K562 (cell line): ENCODE data around the gene NUDT22. TPM values are rescaled to one million over a fixed set of nuclear protein-coding genes. Genes with fewer than 3 reads are reported as not detected.

Experiments used
- BMI1 ChIP-seq: fragments of 150-350 bp; IDR thresholded peaks from 2 replicates; pipeline ENCODE4 v1.6.1; 2014; ENCODE audit warnings: low read length
- CREBBP ChIP-seq: IDR thresholded peaks from one replicate; pipeline ENCODE4 v1.6.1; 2012; ENCODE audit warnings: low read depth, mild to moderate bottlenecking, control low read depth, inconsistent platforms, low read length
- DEAF1 ChIP-seq: fragments of 450-650 bp; formaldehyde crosslinking; IDR thresholded peaks from 2 replicates; pipeline ENCODE4 v1.4.0; 2020; ENCODE audit warnings: mild to moderate bottlenecking, moderate library complexity
- DPF2 ChIP-seq: fragments of 450-650 bp; IDR thresholded peaks from 2 replicates; pipeline ENCODE4 v1.6.1; 2016
- EP300 ChIP-seq: IDR thresholded peaks from 2 replicates; pipeline ENCODE4 v1.6.1; 2012; ENCODE audit warnings: low read length, improper control_type of control experiment
- FOXA1 ChIP-seq: fragments of 450-650 bp; IDR thresholded peaks from 2 replicates; pipeline ENCODE4 v1.6.1; 2016; ENCODE audit warnings: mild to moderate bottlenecking, borderline replicate concordance
- FUS ChIP-seq: fragments of 200-400 bp; formaldehyde crosslinking; optimal IDR thresholded peaks from 2 replicates; pipeline ENCODE3; 2017; ENCODE audit warnings: low read depth, low read length
- HDAC6 ChIP-seq: IDR thresholded peaks from 2 replicates; pipeline ENCODE4 v1.6.1; 2012; ENCODE audit warnings: low read depth, mild to moderate bottlenecking, control low read depth, inconsistent platforms, low read length, moderate library complexity
- HMG20A ChIP-seq: fragments of 450-650 bp; formaldehyde crosslinking; conservative IDR thresholded peaks from 2 replicates; pipeline ENCODE4 v1.4.0; 2020; ENCODE audit warnings: mild to moderate bottlenecking, mixed read lengths
- ILK ChIP-seq: fragments of 450-650 bp; IDR thresholded peaks from 2 replicates; pipeline ENCODE4 v1.6.1; 2016; ENCODE audit warnings: missing genetic modification characterization, low read depth, mild to moderate bottlenecking, missing compliant biosample characterization, moderate library complexity, borderline replicate concordance
- LARP7 ChIP-seq: fragments of 450-650 bp; IDR thresholded peaks from 2 replicates; pipeline ENCODE4 v1.6.1; 2016
- MCM7 ChIP-seq, 2 experiments: fragments of 450-650 bp; IDR thresholded peaks; 2 replicates each; pipeline ENCODE4 v1.6.1; 2016 to 2018
- NCOA2 ChIP-seq, 2 experiments: fragments of 450-650 bp; IDR thresholded peaks; 2 replicates each; pipeline ENCODE4 v1.6.1; 2018; ENCODE audit warnings: mild to moderate bottlenecking in 2 of 2, moderate library complexity in 1 of 2; ENCODE audit not compliant: partially characterized antibody in 2 of 2
- NFATC3 ChIP-seq: fragments of 450-650 bp; IDR thresholded peaks from 2 replicates; pipeline ENCODE4 v1.6.1; 2017; ENCODE audit warnings: mild to moderate bottlenecking
- PCBP2 ChIP-seq: fragments of 200-400 bp; formaldehyde crosslinking; IDR thresholded peaks from 2 replicates; pipeline ENCODE4 v1.6.1; 2018; ENCODE audit warnings: low read length, low read depth, mild to moderate bottlenecking, moderate library complexity; ENCODE audit not compliant: poor library complexity, severe bottlenecking
- PHTF2 ChIP-seq: fragments of 250-450 bp; sonication (Bioruptor Pico); IDR thresholded peaks from 2 replicates; pipeline ENCODE4 v1.5.0; 2021; ENCODE audit warnings: mild to moderate bottlenecking
- POU5F1 ChIP-seq: fragments of 150-350 bp; IDR thresholded peaks from 2 replicates; pipeline ENCODE4 v1.6.1; 2014; ENCODE audit warnings: borderline replicate concordance, low read length, low read depth, mild to moderate bottlenecking; ENCODE audit not compliant: partially characterized antibody
- RB1 ChIP-seq: fragments of 450-650 bp; IDR thresholded peaks from 2 replicates; pipeline ENCODE4 v1.6.1; 2017; ENCODE audit warnings: low read depth, mild to moderate bottlenecking
- U2AF2 ChIP-seq: fragments of 200-400 bp; formaldehyde crosslinking; optimal IDR thresholded peaks from 2 replicates; pipeline ENCODE3; 2017; ENCODE audit warnings: low read depth, mild to moderate bottlenecking, low read length
- WHSC1 ChIP-seq: IDR thresholded peaks from one replicate; pipeline ENCODE4 v1.6.1; 2012; ENCODE audit warnings: low read length, control low read depth, inconsistent platforms
- ZBTB33 ChIP-seq: sonication (generic); formaldehyde crosslinking; IDR thresholded peaks from 2 replicates; pipeline ENCODE4 v1.8.1; 2023; ENCODE audit warnings: mild to moderate bottlenecking, missing genetic modification reagents
- ZMIZ1 ChIP-seq, 2 experiments: fragments of 150-350 bp in 1 of 2; IDR thresholded peaks; 2 replicates each; pipeline ENCODE4 v1.6.1; 2012 to 2016; ENCODE audit warnings: low read depth in 2 of 2, low read length in 2 of 2, mild to moderate bottlenecking in 1 of 2, moderate library complexity in 1 of 2
- ZNF79 ChIP-seq: fragments of 250-450 bp; sonication (Bioruptor Pico); IDR thresholded peaks from 2 replicates; pipeline ENCODE4 v1.4.0; 2020; ENCODE audit warnings: low read depth, mild to moderate bottlenecking, moderate library complexity
- polyA plus RNA-seq, 8 experiments: library from polyadenylated mRNA; depleted of rRNA in 4 of 8; stranded (reverse) in 5 of 8; unstranded in 3 of 8; fragments of >200 nt; fragmentation: Nextera tagmentation in 2 of 8; fragmentation: Illumina TruSeq in 1 of 8; extraction: Ambion mirVana in 2 of 8; extraction: Trizol in 1 of 8; gene quantifications; 2 replicates each; pipeline versions ENCODE4 v1.2.1 to v1.2.3, GENCODE V29; 2011 to 2014; ENCODE audit warnings: inconsistent platforms in 1 of 8, missing spikeins in 1 of 8
- total RNA-seq, 7 experiments: library from RNA; depleted of rRNA in 6 of 7; stranded (reverse); fragments of >200 nt in 6 of 7; fragmentation: Illumina TruSeq in 2 of 7; extraction: Trizol in 2 of 7; gene quantifications; 2 replicates each; pipeline versions ENCODE4 v1.2.1 to v1.2.3, GENCODE V29; 2011 to 2021; ENCODE audit warnings: low replicate concordance in 1 of 7

Gene NUDT22
- total and polyA plus RNA-seq, 9 of the 15 experiments (the other 6 are each of a cell fraction or from before 2014, with no cell fraction given) = 6.3 to 92.6 (median 37.4) TPM

- TF ChIP-seq ZMIZ1 (IDR thresholded peaks at IDR 0.05; ENCODE audit: low read depth in 2 of 2, low read length in 2 of 2) = no peak
- no peak for TF ChIP-seq FUS
- peak; percentile 76 for TF ChIP-seq RB1
- no peak for TF ChIP-seq ZBTB33 (CRISPR knock-in tag)
- TF ChIP-seq NFATC3 = no peak
- no peak for TF ChIP-seq BMI1
- TF ChIP-seq U2AF2 = no peak
- TF ChIP-seq DPF2 = no peak
- no peak for TF ChIP-seq DEAF1 (CRISPR knock-in tag)
- TF ChIP-seq PHTF2 (CRISPR knock-in tag) = no peak
- no peak for TF ChIP-seq WHSC1
- no peak for TF ChIP-seq PCBP2
- TF ChIP-seq MCM7 (IDR thresholded peaks at IDR 0.05) = no peak
- no peak for TF ChIP-seq ZNF79 (CRISPR knock-in tag)
- no peak for TF ChIP-seq LARP7
- TF ChIP-seq FOXA1 = no peak
- TF ChIP-seq POU5F1 = no peak
- no peak for TF ChIP-seq EP300
- no peak for TF ChIP-seq NCOA2 (IDR thresholded peaks at IDR 0.05; ENCODE audit: partially characterized antibody in 2 of 2)
- TF ChIP-seq CREBBP = no peak
- no peak for TF ChIP-seq ILK (tag)
- no peak for TF ChIP-seq HMG20A
- TF ChIP-seq HDAC6 = no peak
Observed at GRCh38 chr11:64241491-64242374, 15.7 kb downstream of the NUDT22 start (continued).
